GM21526 (cell line): Measurements from ENCODE around the gene LMBRD1.
"Not testable (repeated sequence)": the region's sequence is repeated elsewhere in the genome, so short reads cannot be mapped to it uniquely, and the experiment has no call there.

Source experiments
- ATAC-seq: cut with Tn5 transposase; IDR thresholded peaks from one replicate; pipeline ENCODE4 v1.9.1; 2021; ENCODE audit warnings: moderate library complexity; ENCODE audit not compliant: unreplicated experiment, low FRiP score

LMBRD1 gene

DNA sequence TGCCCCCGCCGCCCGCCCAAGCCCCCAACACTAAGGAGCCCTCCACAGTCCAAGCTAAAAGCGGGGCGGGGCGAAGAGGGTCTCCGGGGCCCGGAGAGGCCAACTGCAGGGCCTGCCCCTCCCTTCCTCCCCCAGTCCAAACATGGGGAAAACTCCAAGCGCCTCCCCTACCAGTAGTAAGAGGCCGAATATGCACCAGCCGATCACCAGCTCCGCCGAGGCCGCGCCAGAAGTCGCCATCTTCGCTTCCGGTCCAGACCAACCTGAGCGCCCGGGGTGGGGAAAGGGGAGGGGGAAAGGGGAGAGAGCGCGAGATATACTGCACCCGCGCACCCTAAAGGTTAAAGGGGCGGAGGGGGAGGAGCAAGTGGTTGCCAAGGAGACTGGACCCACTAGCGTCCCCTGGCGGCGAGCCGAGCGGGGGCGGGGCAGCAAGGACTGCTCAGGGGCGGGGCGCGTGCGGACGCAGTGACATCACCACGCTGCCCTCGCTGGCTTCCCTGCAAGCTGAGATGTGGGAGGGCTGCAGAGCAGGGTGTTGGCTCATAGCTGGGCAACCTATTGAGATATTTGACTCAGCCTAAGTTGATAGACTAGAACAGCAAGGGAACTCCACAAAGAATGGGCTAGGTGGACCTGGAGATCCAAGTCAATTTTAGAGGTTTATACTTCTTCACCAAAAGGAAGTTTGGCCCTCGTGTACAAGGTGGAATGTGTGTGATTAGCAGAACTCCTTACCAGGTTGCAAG is at the start of gene LMBRD1:
LMBRD1 (minus strand) TSS at position 369 of the 749 bp plus-strand sequence; CDS start at position 240, 129 bp downstream.
- ATAC-seq = peak; percentile 94

GRCh38 chr6:69846312-69846711 is 49.5 kb upstream of the LMBRD1 start:
- ATAC-seq = no peak

DNA sequence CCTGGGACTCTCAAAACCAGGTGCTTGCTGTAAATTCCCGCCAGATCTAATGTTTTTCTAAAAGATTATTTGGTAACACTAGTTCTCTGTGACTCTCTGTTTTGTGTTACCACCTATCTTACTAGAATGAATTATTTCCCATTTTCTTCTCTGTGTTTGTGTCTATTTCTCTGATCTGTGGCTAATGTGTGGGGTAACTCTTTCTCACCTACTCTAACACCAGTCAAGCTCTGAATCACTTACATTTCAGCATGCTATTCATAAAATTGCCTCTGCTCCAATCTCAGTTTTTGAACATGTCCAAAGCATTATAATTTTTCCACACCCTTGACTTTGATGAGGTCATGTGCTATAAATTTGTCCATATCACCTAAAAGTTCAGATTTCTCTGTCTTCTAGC is 46.4 kb upstream of the LMBRD1 start:
- no peak for ATAC-seq

DNA sequence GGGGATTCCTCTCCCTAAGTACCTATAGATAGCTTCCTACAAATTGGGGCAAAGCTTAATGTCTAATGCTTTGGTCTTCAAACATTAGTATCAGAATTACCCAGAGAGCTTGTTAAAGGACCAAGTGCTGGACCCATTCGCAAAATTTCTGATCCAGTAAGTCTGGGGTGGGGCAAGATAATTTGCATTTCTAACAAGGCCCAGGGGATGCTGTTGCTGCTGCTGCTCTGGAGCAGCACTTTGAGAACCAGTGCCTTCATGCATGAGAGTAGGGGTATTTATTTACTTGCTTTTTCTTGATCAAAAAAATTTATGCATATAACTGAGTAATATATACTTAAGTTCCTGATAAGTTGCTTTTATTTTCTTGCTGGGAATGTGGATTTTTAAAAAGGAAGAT is 45.1 kb upstream of the LMBRD1 start:
- no peak for ATAC-seq

DNA sequence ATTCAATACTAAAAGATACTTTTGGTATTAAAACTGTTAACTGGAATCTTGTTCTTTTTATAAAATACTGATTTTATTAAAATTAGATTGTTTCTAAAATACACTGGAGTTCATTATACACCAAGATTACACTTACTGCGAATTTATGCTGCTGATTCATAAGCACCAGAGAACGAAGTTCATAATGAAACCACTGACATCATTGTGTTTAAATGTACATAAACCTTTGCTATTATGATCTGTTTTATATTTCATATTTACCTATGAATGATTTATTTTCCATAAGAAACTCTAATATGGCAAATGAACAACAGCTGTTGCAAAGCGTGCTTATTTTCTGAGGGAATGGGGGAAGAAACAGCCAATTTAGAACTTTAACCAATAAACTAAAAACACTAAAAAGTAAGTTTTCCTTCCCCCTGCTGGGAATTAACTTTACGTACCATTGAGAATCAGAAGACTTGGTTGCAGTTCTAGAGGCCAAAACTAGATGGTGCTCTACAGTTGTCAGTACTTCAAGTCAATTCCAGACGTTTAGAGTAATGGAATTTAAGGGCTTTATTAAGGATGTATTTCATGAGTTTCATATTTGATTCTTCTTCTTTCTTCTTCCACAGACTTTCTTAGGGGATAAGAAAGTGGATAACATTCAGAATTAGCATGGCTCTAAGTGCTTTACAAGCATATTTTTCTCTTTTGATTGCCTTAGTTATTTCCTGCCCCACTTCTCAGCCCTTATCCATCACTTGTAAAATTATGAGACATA is 38.8 kb upstream of the LMBRD1 start:
- peak; percentile 86 for ATAC-seq

GRCh38 chr6:69832558-69832957 is 35.7 kb upstream of the LMBRD1 start:
- no peak for ATAC-seq

DNA sequence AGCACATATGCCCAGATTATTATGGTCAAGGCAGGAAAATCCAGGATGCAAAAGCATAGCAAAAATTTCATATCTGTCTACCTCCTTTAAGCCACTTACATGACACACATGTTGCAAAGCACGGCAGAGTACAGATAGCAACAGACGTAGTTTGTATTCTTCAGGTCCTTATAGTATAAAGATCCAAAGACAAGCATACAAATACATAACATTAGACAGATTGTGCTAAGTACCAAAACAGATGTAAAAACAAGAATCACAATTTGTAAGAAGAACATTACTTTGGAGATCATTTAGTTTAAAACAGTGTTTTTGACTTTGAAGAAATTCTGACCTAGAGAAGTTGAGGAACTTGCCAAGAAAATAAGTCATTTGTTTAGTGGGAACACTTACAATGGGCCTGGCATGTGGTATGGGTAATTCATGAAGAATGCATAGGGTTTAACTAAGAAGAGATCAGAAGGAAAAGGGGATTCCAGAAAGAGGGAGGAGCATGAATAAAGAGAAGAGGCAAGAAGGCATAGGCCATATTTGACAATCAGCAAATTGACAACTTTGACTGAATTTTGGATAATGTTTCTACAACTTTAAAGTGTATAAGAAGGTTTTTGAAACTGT is 30.6 kb upstream of the LMBRD1 start:
- ATAC-seq = no peak

DNA sequence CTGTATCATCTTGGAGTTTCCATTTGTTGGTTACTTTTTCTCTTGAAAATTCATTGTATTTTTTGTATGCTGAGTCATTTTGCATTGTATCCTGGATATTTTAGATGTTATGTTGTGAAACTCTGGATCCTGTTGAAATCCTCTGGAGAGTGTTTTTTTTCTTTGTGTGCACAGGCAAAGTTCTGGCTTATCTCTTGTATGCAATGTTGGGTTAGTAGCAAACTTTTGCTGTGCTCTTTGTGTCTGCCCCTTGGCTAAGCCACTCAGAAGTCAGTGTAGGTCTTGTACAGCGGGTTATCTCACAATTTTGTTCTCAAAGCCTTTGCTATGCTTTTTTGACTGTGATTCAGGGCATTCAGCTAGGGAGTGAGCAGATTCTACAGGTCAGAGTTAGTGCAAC is 29.1 kb upstream of the LMBRD1 start:
- no peak for ATAC-seq

DNA sequence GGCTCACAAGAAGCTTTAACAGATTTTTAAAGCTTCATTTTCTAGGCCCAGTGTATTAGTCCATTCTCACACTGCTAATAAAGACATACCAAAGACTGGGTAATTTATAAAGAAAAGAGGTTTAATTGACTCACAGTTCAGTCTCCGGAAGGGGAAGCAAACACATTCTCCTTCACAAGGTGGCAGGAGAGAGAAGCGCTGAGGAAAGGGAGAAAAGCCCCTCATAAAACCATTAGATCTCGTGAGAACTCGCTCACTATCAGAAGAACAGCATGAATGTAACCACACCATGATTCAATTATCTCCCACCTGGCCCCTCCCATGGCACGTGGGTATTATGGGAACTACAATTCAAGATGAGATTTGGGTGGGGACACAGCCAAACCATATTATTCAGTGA is 27.5 kb upstream of the LMBRD1 start:
- not testable (repeated sequence) for ATAC-seq

DNA sequence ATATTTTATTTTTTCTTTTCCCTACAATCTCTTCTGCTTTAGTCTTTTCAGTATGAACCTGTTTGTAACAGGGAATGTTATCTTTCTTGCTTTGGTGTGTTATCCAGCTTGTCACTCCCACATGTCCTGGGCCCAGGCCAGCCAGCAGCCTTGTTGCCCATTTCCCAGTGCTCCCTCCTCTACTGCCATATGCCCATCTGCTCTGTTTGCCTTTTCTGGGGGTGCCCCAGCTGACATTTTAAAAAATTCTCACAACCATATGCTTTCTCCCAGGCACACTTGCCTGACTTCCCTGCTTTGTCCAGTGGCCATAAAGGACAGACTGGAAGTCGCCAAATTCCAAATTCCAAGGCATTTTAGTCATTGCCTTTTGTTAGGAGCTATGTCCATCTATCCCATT is 23.6 kb upstream of the LMBRD1 start:
- no peak for ATAC-seq

GRCh38 chr6:69820018-69820417 is 23.2 kb upstream of the LMBRD1 start:
- no peak for ATAC-seq

- ATAC-seq = no peak
Observed at GRCh38 chr6:69819138-69819537, 22.3 kb upstream of the LMBRD1 start.

- no peak for ATAC-seq
Observed at GRCh38 chr6:69818223-69818930, 21.6 kb upstream of the LMBRD1 start.

DNA sequence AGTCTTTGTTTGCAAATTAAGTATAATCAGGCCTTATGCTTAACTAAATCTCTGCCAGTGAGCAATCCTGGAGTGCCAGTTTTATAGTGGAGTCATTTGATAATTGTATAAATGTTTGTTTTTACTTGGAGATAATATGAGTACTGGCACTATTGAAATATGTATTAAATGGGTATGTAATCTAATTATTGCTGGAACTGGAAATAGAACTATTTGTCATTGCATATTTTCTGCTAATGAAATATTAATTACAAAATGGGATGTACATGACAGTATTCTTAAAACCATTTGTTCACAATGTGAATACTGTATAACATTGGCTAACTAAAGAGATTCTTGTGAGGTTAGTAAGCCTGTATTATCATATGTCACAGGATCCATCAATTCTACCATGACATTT is 20.5 kb upstream of the LMBRD1 start:
- no peak for ATAC-seq

- peak; percentile 37 for ATAC-seq
Observed at GRCh38 chr6:69816569-69816968, 19.8 kb upstream of the LMBRD1 start.

GRCh38 chr6:69816026-69816425 is 19.2 kb upstream of the LMBRD1 start:
- ATAC-seq = peak; percentile 82

DNA sequence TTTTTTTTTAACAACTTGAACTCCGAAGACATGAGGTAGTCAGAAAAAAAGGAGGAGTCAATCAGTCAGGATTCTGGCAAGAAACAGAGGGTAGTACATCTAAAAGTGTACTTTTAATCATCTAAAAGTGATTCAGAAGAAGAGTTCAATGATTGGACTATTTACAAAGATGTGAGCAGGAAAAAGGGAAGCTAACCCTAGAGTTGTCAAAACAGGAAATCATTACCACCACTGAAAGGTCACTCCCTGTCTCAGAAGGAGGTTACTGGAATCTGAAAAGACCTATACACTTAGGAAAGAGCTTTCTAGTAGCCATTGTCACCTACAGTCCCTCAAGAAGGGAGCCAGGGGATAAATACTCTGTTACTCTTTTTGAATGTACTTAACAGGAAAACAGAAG is 16.7 kb upstream of the LMBRD1 start:
- ATAC-seq = no peak

DNA sequence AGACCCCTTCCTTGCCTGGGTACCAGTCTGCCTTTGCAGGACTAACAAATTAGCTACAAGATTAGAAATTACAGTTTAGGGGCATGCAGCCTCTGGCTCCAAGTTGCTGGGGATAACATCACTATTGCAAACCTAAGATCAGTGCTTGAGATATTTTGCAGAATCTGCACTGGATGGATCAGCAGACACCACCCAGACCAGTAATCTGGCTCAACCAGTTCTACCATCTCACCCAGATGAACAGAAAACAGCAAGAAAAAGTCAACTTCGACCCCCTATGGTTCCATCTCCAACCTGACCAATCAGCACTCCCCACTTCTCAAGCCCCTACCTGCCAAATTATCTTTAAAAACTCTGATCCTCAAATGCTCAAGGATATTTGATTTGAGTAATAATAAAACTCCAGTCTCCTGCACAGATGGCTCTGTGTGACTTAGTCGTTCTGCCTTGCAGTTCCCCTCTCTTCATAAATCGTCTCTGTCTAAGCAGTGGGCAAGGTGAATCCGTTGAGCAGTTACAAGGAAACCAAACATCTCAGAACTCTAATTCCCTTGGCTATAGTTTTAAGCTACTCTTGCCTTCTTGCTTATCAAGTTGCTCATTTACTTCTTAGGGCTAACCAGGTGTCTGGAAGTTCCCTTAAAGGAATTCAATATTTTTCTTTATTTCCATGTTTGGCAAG is 16.1 kb upstream of the LMBRD1 start:
- ATAC-seq = no peak

GRCh38 chr6:69802995-69803394 is 6.2 kb upstream of the LMBRD1 start:
- no peak for ATAC-seq

- no peak for ATAC-seq
Observed at GRCh38 chr6:69801711-69802110, 4.9 kb upstream of the LMBRD1 start.
